ENCODE data around the gene CENPW. TPM values are rescaled to one million over a fixed set of nuclear protein-coding genes. Genes with fewer than 3 reads are reported as not detected.

CENPW gene
- 1 to 10 TPM; 1.2 to 2.0 TPM for total RNA-seq
- 0.93 to 0.98 reads per million in 2 donors for total RNA-seq

GRCh38 chr6:126339796-126340609 is at the start of gene CENPW:
TSS of gene CENPW (plus strand) at chr6:126340115. CDS start at chr6:126340274, 159 bp downstream.
- H3K9me3 ChIP-seq (ENCODE audit: control insufficient read depth, low read length, poor library complexity, severe bottlenecking): no peaks in the 10 kb centered on the region
- no peak within 1 kb of the TSS for H3K27ac Mint-ChIP-seq
- ATAC-seq (peak; percentile 98), DNase-seq (peak; percentile 71 to 94 (median 81))
- no peak within 1 kb of the TSS for H3K4me3 Mint-ChIP-seq
- peaks cover 4% of the 10 kb centered on the region for H3K4me1 Mint-ChIP-seq
- no peaks in the 10 kb centered on the region for H3K27me3 Mint-ChIP-seq
- H3K36me3 Mint-ChIP-seq (ENCODE audit: low read depth): no peaks in the 10 kb centered on the region

GRCh38 chr6:126293891-126294524 is 45.9 kb upstream of the CENPW start:
- H3K36me3 Mint-ChIP-seq (ENCODE audit: low read depth): no peaks in the 10 kb centered on the region
- H3K27ac Mint-ChIP-seq: no peak overlapping the region
- no peaks in the 10 kb centered on the region for H3K27me3 Mint-ChIP-seq
- H3K4me3 Mint-ChIP-seq: no peak overlapping the region
- no peak for DNase-seq
- H3K4me1 Mint-ChIP-seq: no peaks in the 10 kb centered on the region
- H3K9me3 ChIP-seq (ENCODE audit: control insufficient read depth, low read length, poor library complexity, severe bottlenecking): no peaks in the 10 kb centered on the region
- ATAC-seq: no peak

- Mint-ChIP-seq H3K27ac (no peak overlapping the region), H3K4me3 (no peak overlapping the region), H3K4me1 (peaks cover 7% of the 10 kb centered on the region), H3K36me3 (ENCODE audit: low read depth) (no peaks in the 10 kb centered on the region), H3K27me3 (no peaks in the 10 kb centered on the region)
- no peak for DNase-seq
- no peak for ATAC-seq
- no peaks in the 10 kb centered on the region for H3K9me3 ChIP-seq (ENCODE audit: control insufficient read depth, low read length, poor library complexity, severe bottlenecking)
Measured at GRCh38 chr6:126300126-126300525, 39.8 kb upstream of the CENPW start.

- Mint-ChIP-seq H3K27me3 (no peaks in the 10 kb centered on the region), H3K4me3 (peak overlapping the region; percentile 53), H3K27ac (no peak overlapping the region), H3K4me1 (peaks cover 7% of the 10 kb centered on the region), H3K36me3 (ENCODE audit: low read depth) (no peaks in the 10 kb centered on the region)
- H3K9me3 ChIP-seq (ENCODE audit: control insufficient read depth, low read length, poor library complexity, severe bottlenecking): no peaks in the 10 kb centered on the region
- DNase-seq (no peak), ATAC-seq (no peak)
Measured at GRCh38 chr6:126300735-126301134, 39.2 kb upstream of the CENPW start.

DNA sequence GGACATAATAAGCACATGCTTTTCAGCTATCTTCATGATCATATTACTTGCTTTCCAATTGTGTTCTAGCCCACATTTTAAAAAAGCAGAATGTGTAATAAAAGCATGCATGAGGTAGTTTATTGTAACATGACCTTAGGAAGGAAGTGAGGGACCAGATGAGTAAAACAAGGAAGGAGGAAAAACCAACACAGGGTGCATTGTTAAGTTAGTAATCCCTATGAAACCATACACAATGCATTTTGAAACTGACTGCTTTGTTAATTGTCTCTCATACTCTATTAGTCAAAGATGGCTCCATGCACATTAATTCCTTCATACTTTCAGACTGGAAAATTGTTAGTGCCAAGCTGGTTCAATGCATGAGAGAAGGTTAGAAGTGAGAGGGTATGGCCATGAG is 37.7 kb upstream of the CENPW start:
- peaks cover 7% of the 10 kb centered on the region for H3K4me1 Mint-ChIP-seq
- no peak overlapping the region for H3K4me3 Mint-ChIP-seq
- no peaks in the 10 kb centered on the region for H3K27me3 Mint-ChIP-seq
- H3K36me3 Mint-ChIP-seq (ENCODE audit: low read depth): no peaks in the 10 kb centered on the region
- DNase-seq (no peak), ATAC-seq (no peak)
- H3K27ac Mint-ChIP-seq: no peak overlapping the region
- H3K9me3 ChIP-seq (ENCODE audit: control insufficient read depth, low read length, poor library complexity, severe bottlenecking): no peaks in the 10 kb centered on the region

DNA sequence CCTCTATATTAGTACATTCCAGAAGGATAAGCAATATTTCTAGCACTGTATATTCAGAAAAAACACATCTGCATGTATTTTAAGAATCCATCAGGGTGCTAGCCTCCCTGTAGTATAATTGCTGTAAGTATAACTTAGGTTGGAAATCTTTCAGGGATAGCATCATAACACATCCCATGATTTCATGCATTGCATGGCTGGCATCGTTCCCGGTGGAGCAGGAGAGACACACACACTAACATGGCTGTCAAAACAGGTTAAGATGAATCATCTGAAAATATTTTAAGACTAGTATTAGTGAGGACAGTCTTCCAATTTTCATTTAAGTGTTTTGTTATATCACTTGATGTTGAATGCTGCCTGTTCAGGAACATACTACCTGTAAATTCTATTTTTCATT is 32.1 kb upstream of the CENPW start:
- Mint-ChIP-seq H3K4me3 (no peak overlapping the region), H3K4me1 (peaks cover 2% of the 10 kb centered on the region), H3K27ac (no peak overlapping the region), H3K36me3 (ENCODE audit: low read depth) (no peaks in the 10 kb centered on the region), H3K27me3 (no peaks in the 10 kb centered on the region)
- no peaks in the 10 kb centered on the region for H3K9me3 ChIP-seq (ENCODE audit: control insufficient read depth, low read length, poor library complexity, severe bottlenecking)
- ATAC-seq (no peak), DNase-seq (no peak)

GRCh38 chr6:126308362-126308761 is 31.6 kb upstream of the CENPW start:
- H3K27me3 Mint-ChIP-seq: no peaks in the 10 kb centered on the region
- H3K9me3 ChIP-seq (ENCODE audit: control insufficient read depth, low read length, poor library complexity, severe bottlenecking): no peaks in the 10 kb centered on the region
- no peak overlapping the region for H3K4me3 Mint-ChIP-seq
- ATAC-seq (no peak), DNase-seq (no peak)
- no peaks in the 10 kb centered on the region for H3K36me3 Mint-ChIP-seq (ENCODE audit: low read depth)
- H3K27ac Mint-ChIP-seq: no peak overlapping the region
- peaks cover 2% of the 10 kb centered on the region for H3K4me1 Mint-ChIP-seq

- Mint-ChIP-seq H3K27me3 (no peaks in the 10 kb centered on the region), H3K36me3 (ENCODE audit: low read depth) (no peaks in the 10 kb centered on the region), H3K4me3 (no peak overlapping the region), H3K4me1 (peaks cover 2% of the 10 kb centered on the region), H3K27ac (no peak overlapping the region)
- ATAC-seq (no peak), DNase-seq (no peak)
- H3K9me3 ChIP-seq (ENCODE audit: control insufficient read depth, low read length, poor library complexity, severe bottlenecking): no peaks in the 10 kb centered on the region
Measured at GRCh38 chr6:126312013-126312665, 27.8 kb upstream of the CENPW start.

DNA sequence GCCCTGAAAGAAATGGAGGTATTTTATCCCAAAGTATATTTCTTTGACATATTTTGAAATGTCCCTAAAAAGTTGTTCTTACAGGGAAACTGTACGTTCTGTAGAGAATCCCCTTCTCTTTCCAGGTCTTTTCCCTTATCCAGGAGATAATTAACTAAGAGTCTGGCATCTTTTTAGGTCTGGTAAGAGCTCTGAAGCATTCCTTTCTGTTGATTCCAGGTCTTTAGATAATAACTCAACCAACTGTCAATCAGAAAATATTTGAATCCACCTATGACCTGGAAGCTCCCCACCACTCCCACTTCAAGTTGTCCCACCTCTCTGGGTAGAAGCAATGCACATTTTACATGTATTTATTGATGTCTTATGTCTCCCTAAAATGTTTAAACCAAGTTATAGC is 26.0 kb upstream of the CENPW start:
- ATAC-seq: no peak
- H3K9me3 ChIP-seq (ENCODE audit: control insufficient read depth, low read length, poor library complexity, severe bottlenecking): no peaks in the 10 kb centered on the region
- peaks cover 2% of the 10 kb centered on the region for H3K36me3 Mint-ChIP-seq (ENCODE audit: low read depth)
- peaks cover 2% of the 10 kb centered on the region for H3K4me1 Mint-ChIP-seq
- H3K27me3 Mint-ChIP-seq: no peaks in the 10 kb centered on the region
- DNase-seq: no peak
- H3K4me3 Mint-ChIP-seq: no peak overlapping the region
- H3K27ac Mint-ChIP-seq: no peak overlapping the region

- H3K9me3 ChIP-seq (ENCODE audit: control insufficient read depth, low read length, poor library complexity, severe bottlenecking): no peaks in the 10 kb centered on the region
- no peaks in the 10 kb centered on the region for H3K4me1 Mint-ChIP-seq
Measured at GRCh38 chr6:126318797-126319196, 21.1 kb upstream of the CENPW start.

GRCh38 chr6:126333729-126334128 is 6.2 kb upstream of the CENPW start:
- H3K27ac Mint-ChIP-seq: no peak overlapping the region
- no peaks in the 10 kb centered on the region for H3K9me3 ChIP-seq (ENCODE audit: control insufficient read depth, low read length, poor library complexity, severe bottlenecking)
- no peaks in the 10 kb centered on the region for H3K36me3 Mint-ChIP-seq (ENCODE audit: low read depth)
- no peak overlapping the region for H3K4me3 Mint-ChIP-seq
- no peak for DNase-seq
- no peaks in the 10 kb centered on the region for H3K4me1 Mint-ChIP-seq
- no peak for ATAC-seq
- no peaks in the 10 kb centered on the region for H3K27me3 Mint-ChIP-seq

More at GRCh38 chr6:126318797-126319196, 21.1 kb upstream of the CENPW start:
- Mint-ChIP-seq H3K27ac (no peak overlapping the region), H3K27me3 (peaks cover 23% of the 10 kb centered on the region), H3K36me3 (ENCODE audit: low read depth) (peaks cover 4% of the 10 kb centered on the region), H3K4me3 (no peak overlapping the region)
- DNase-seq (no peak), ATAC-seq (no peak)

- Mint-ChIP-seq H3K27ac (no peak overlapping the region), H3K4me1 (no peaks in the 10 kb centered on the region), H3K4me3 (no peak overlapping the region), H3K27me3 (no peaks in the 10 kb centered on the region), H3K36me3 (ENCODE audit: low read depth) (no peaks in the 10 kb centered on the region)
- no peak for DNase-seq
- H3K9me3 ChIP-seq (ENCODE audit: control insufficient read depth, low read length, poor library complexity, severe bottlenecking): no peaks in the 10 kb centered on the region
- no peak for ATAC-seq
Measured at GRCh38 chr6:126335210-126335609, 4.7 kb upstream of the CENPW start.

- ATAC-seq: no peak
- Mint-ChIP-seq H3K27ac (no peak overlapping the region), H3K4me1 (peaks cover 4% of the 10 kb centered on the region), H3K27me3 (no peaks in the 10 kb centered on the region), H3K4me3 (no peak overlapping the region), H3K36me3 (ENCODE audit: low read depth) (no peaks in the 10 kb centered on the region)
- no peaks in the 10 kb centered on the region for H3K9me3 ChIP-seq (ENCODE audit: control insufficient read depth, low read length, poor library complexity, severe bottlenecking)
- no peak for DNase-seq
Measured at GRCh38 chr6:126337323-126337722, 2.6 kb upstream of the CENPW start.
